ENCODE results near the gene PDZRN3.

The PDZRN3 gene

GRCh38 chr3:73653877-73654276 is 29.1 kb upstream of the PDZRN3 start:
- H3K4me3 ChIP-seq (ENCODE audit: control insufficient read depth, low read depth, low read length) = no peak overlapping the region
- TF ChIP-seq CTCF (IDR thresholded peaks at IDR 0.05; ENCODE audit: control insufficient read depth, insufficient read depth, low read depth, low read length, missing control alignments) = no peak
- no peak for DNase-seq (ENCODE audit: low read depth)

- no peak for TF ChIP-seq CTCF (IDR thresholded peaks at IDR 0.05; ENCODE audit: control insufficient read depth, insufficient read depth, low read depth, low read length, missing control alignments)
- no peak for DNase-seq (ENCODE audit: low read depth)
- H3K4me3 ChIP-seq (ENCODE audit: control insufficient read depth, low read depth, low read length) = no peak overlapping the region
These were observed 28.6 kb upstream of the PDZRN3 start for GRCh38 chr3:73653351-73653750.

- TF ChIP-seq CTCF (IDR thresholded peaks at IDR 0.05; ENCODE audit: control insufficient read depth, insufficient read depth, low read depth, low read length, missing control alignments) = no peak
- no peak overlapping the region for H3K4me3 ChIP-seq (ENCODE audit: control insufficient read depth, low read depth, low read length)
- no peak for DNase-seq (ENCODE audit: low read depth)
These were observed 28.2 kb upstream of the PDZRN3 start for GRCh38 chr3:73652896-73653295.

- no peak overlapping the region for H3K4me3 ChIP-seq (ENCODE audit: control insufficient read depth, low read depth, low read length)
- DNase-seq (ENCODE audit: low read depth) = no peak
- TF ChIP-seq CTCF (IDR thresholded peaks at IDR 0.05; ENCODE audit: control insufficient read depth, insufficient read depth, low read depth, low read length, missing control alignments) = no peak
These were observed 12.3 kb upstream of the PDZRN3 start for GRCh38 chr3:73637042-73637441.

GRCh38 chr3:73635254-73635653 is 10.5 kb upstream of the PDZRN3 start:
- H3K4me3 ChIP-seq (ENCODE audit: control insufficient read depth, low read depth, low read length) = no peak overlapping the region
- no peak for TF ChIP-seq CTCF (IDR thresholded peaks at IDR 0.05; ENCODE audit: control insufficient read depth, insufficient read depth, low read depth, low read length, missing control alignments)
- DNase-seq (ENCODE audit: low read depth) = no peak

GRCh38 chr3:73633916-73634344 is 9.2 kb upstream of the PDZRN3 start:
- no peak for DNase-seq (ENCODE audit: low read depth)
- TF ChIP-seq CTCF (IDR thresholded peaks at IDR 0.05; ENCODE audit: control insufficient read depth, insufficient read depth, low read depth, low read length, missing control alignments) = no peak
- H3K4me3 ChIP-seq (ENCODE audit: control insufficient read depth, low read depth, low read length) = no peak overlapping the region

GRCh38 chr3:73633453-73633852 is 8.7 kb upstream of the PDZRN3 start:
- no peak for TF ChIP-seq CTCF (IDR thresholded peaks at IDR 0.05; ENCODE audit: control insufficient read depth, insufficient read depth, low read depth, low read length, missing control alignments)
- no peak overlapping the region for H3K4me3 ChIP-seq (ENCODE audit: control insufficient read depth, low read depth, low read length)
- no peak for DNase-seq (ENCODE audit: low read depth)
